Amygdala (tissue), 56 donors: Measurements from ENCODE around the gene SH3RF1.
"Not testable (repeated sequence)": the region's sequence is repeated elsewhere in the genome, so short reads cannot be mapped to it uniquely, and the experiment has no call there.

ENCODE experiments used
- DNase-seq, 56 donors: peaks; one replicate each; lab custom pipeline; 2025; lab: John Stamatoyannopoulos, UW

Gene SH3RF1

DNA sequence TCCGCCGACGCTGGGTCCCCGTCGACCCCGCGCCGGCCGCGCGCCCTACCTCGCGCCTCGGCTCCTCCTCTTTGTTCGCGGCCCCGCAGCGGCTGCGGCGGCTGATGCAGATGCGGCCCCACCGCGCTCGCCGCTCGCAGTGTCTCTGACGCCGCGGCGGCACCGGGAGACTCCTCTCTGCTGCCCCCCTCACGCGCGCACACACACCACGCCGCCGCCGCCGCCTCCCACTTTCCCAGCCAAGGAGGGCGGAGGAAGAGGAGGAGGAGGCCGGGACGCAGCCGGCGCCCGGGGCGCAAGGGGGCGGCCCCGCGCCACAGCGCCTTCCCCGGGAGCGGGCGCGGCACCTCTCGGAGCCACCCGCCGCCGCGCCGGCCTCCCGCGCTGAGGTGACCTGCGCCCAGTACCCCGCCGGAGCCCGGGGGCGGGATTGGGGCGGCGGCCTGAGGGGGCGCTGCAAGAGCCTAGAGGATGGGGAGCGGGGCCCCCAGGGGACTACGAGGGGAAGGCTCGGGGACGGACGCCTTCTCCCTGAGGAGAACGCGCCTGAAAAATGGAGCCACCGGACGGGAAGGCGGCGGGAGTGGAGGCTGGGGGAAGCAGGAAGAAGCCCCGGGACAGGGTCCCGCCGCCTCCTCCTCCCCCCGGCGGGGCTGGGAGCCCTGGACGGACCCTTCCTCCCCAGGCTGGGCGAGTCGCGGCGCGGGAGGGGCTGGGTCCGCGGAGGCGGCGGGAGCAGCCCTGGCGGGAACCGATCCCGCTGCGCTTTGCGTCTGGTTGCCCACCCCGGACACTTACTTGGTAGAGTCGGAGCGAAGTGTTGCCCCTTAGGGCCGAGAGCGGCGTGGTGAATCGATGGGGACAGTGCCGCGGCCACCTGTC is at the start of gene SH3RF1:
SH3RF1 (minus strand) TSS at position 147 of the 882 bp plus-strand sequence. CDS start 1,744 bp downstream, outside the sequence.
- DNase-seq, result peak in 54 of 56 donors; percentile 23 to 87 (median 72)

DNA sequence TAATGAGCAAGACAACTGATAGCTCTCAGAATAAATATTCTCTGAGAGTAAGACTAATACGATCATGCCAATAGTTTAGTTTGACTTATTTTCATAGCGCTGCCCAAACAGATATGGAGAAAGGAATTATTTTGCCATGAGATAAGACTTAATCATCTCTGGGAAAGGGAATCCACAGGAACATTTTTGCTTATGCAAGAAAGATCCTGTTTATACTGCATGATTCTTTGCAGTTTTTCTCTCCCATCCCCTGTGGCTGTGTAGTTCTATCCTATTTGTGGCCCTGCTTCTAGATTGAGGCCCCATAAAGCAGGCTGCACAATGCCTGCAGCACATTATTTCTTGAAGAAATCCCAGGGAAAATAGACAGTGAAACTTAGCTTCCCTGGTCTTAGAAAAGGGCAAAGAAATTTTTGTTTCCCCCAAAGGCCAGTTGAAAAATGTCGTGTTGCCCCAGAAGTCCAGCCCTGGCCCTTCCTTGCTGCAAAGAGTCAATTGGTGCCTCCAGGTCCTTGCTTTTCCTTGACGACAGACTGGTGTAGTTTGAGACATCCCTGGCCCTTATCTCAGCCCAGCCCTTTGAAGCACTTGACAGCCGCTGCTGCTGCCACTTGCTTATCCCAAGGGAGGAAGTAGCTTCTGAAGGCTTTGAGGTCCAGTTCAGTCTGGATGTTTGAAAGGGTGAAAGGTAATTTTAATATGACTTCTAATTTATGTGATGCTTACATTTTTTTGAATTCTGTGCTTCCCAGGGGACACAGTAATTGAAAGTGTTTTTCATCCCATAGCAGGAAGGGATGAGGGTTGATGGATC is 45.0 kb upstream of the SH3RF1 start:
- no peak for DNase-seq

DNA sequence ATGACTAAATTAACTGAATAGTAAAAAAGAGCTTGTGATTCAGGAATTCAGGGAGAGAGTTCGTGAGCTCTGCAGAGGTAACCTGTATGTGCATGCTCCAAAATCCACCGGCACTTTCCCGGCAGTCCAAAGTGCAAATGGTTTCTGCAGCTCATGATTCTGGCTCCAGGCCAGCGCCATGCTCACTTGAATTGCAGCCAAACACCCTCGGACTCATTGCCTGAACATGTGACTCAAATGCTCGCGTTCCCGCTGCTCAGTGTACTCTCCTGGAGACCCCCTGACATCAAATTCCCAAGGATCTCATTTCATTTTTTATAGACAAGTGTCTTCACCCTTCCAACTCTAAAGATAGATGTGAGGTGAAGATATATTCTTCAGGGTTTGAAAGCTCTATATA is 44.1 kb upstream of the SH3RF1 start:
- DNase-seq, result peak in 35 of 56 donors; percentile 4 to 82 (median 27)

DNA sequence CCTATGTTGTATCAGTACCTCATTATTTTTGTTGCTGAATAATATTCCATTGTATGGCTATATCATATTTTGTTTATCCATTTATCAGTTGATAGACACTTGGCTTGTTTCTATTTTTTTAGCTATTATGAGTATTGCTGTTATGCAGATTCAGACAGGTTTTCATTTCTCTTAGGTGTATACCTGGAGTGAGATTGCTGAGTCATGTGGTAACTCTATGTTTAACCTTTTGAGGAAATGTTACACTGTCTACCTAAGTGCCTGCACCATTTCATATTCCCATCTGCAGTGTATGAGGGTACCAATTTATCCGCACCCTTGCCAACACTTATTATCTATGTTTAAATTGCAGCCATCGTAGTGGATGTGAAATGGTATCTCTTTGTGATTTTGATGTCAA is 43.0 kb upstream of the SH3RF1 start:
- DNase-seq, result no peak

DNA sequence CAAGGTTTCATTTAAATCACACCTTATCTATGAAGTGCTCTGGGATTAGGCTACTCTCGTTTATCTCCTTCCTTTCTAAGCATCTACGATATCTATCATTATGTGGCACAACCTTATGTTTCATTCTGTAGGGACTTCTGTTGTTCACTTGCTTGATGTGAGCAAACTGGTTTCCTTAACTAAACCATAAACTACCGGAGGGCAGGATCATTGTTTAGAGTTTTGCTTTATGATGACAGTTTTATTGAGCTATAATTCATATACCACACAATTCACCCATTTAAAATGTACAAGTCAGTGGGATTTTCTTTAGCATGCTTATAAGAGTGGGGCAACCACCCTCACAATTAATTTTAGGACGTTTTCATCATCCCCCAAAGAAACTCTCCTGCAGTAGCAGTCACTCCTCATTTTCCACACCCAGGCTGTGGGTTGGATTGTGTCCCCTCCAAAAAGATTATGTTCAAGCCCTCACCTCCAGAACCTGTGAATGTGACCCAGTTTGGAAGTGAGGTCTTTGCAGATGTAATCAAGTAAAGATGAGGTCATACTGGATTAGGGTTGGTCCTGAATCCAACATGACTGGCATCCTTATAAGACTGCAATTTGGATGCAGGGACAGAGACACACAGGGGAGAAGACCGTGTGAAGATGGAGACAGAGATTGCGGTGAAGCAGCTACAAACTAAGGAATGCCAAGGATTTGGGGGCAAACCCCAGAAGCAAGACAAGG is 42.1 kb upstream of the SH3RF1 start:
- no peak for DNase-seq

DNA sequence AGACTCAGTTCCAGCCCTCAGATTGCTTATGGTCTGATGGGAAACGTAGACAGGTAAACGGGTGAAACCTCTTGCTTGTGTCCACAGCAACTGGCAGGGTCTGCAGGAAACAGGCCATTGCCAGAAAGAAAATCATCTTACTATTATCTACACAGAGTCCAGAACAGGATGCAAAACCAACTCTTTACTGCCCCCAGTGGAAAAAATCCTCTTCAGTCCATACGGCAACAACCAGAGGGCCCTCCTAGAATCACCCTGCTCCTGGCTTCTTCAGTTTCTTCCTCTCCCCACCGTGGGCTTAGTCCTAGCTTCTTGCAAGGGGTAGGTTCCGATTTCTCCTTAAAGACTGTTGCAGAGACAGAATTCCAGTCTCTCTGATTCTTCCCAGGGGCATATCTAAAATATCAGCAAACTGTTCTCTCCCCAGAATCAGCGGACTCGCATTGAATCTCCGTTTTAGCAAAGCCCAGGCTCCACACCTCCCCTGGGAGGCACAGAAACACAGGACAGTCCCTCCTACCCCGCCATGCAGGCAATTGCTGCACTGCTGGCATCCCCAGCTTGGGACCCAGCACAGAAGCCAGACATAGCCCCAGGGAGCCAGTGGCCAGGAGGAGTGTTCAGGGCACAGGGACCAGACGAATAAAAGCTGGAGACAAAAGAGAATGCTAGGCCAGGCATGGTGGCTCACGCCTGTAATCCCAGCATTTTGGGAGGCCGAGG is 41.0 kb upstream of the SH3RF1 start:
- DNase-seq, result peak in 1 of 56 donors; percentile 37

DNA sequence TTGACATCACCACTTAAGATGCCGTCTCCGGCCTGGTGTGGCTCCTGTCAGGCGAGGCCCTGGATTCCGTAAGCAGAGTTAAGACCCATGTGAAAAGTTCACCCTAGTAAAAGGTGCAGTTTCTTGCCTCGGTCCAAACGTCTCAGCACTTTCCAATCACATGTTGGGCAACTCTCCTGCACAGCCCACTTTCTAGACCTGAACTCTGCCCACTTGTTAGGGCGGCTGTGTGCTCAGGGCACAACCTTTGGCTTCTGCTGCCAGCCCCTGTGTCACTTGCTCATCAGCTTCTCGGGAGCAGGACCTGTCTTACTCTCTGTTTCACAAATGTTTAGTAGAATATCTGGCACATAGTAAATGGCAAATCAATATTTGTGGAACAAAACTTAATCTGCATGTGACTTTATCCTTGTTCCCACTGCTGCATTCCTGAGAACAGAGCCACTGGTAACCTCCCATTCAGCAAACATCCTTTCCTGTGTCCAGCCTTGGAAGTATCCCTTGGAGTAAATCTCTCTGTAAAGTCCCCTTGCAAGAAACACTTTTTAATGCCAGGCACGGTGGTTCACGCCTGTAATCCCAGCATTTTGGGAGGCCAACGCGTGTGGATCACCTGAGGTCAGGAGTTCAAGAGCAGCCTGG is 38.7 kb upstream of the SH3RF1 start:
- no peak for DNase-seq

DNA sequence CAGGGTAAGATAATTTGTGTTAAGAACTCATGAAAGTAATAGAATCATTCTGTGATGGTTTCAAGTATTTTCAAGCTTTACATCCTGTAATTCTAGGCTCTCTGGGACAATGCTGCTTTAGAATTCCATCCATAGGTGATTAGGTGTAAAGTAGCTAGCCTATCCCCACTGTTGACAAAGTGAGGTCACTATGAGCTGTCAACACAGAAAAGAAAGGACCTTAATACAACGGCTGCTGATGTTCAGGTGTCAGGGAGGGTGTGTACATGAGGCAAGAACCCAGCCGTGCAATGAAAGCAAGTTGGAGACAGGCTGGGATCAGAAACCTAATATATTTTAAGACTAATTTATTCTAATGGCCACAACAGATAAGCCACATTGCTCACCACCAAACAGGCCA is 36.8 kb upstream of the SH3RF1 start:
- no peak for DNase-seq

DNA sequence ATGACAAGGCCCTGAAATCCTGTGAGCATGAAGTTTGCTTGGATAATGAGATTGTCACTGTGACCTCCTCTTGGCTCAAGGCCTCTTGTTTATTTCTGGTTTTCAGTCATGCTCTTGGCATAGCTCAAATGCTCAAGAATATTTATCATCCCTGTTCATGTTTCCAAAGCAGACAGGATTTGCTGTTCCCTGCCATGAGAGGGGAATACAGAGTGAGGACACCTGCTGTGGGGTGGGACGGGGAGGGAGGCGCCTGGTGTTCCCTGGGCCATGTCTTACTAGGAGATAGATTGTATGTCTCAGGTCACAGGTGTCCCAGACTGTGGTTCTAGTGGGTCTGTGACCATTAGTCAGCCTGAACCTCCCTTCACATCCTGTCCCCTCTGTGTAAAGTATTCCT is 34.9 kb upstream of the SH3RF1 start:
- DNase-seq, result no peak

DNA sequence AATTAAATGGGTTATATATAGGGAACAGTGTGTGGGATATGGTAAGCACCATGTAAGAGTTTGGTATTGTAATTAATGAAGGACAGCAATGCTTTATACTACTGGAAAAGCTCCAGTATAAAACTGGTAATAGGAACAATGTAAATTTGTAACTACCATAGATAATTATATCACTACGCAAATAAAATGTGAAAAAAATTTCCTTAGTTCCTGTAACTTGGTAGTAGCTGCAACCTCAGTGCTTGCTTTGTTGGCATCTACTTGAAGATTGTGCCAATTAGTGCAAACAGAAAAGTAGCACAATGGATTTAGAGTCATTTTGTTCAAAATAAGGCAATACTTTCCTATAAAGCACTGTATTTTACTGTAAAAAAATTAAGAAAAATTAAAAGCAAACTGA is 34.4 kb upstream of the SH3RF1 start:
- no peak for DNase-seq

DNA sequence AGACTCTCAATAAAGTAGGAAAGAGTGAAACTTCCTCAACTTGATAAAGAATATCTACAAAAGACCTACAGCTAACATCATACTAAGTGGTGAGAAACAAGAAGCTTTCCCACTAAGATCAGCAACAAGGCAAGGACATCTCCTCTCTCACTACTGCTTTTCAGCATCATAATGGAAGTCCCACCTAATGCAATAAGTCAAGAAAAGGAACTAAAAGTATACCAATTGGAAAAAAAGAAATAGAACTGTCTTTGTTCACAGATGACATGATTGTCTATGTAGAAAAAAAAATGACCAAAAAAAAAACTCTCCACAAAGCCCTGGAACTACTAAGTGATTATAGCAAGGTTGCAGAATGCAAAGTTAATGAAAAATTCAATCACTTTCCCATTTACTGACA is 25.1 kb upstream of the SH3RF1 start:
- no peak for DNase-seq

DNA sequence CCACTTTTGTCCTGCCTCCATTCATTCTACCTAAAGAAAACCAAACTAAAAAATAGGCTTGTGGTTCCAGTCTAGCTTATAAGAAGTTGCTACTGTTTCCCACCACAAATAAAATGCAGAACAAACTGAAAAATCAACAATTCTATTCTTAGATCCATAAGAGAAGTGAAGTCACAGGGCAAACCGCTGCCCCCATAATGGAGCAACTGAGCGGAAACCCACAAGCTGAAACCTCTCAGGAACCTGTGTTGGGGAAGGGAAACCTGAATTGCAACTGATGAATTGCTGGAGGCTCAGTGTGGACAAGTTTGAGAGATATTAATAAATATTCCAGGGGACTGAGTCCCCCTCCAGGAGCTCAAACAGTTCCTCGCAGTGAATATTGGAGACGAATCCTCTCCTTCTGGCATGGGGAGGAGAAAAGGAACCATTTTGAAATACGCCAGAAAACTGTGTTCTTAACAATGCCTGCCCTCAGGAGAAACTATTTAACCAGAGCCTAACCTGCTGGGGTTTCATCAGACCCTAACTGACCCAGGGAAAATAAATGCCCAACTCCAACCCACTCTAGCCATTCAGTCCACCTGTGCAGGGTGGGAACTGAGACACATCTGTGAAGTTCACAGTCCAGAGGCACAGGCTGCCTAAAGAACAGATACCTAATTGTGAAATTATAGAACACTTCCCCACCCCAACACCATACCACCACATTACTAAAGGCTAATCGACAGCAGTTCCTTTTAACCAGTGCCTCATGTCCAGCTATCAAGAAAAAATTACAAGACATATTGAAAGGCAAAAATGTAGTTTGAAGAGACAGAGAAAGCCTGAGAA is 22.8 kb upstream of the SH3RF1 start:
- DNase-seq, result peak in 1 of 56 donors; percentile 41

DNA sequence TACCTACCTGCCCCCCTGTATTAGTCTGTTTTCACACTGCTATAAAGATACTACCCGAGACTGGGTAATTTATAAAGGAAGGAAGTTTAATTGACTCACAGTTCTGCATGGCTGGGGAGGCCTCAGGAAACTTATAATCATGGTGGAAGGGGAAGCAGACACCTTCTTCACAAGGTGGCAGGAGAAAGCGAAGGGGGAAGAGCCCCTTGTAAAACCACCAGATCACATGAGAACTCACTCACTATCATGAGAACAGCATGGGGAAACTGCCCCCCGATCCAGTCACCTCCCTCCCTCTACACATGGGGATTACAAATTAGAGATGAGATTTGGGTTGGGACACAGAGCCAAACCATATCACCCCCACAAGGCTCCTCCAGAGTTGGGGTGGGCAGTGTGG is 17.2 kb upstream of the SH3RF1 start:
- not testable (repeated sequence) for DNase-seq

DNA sequence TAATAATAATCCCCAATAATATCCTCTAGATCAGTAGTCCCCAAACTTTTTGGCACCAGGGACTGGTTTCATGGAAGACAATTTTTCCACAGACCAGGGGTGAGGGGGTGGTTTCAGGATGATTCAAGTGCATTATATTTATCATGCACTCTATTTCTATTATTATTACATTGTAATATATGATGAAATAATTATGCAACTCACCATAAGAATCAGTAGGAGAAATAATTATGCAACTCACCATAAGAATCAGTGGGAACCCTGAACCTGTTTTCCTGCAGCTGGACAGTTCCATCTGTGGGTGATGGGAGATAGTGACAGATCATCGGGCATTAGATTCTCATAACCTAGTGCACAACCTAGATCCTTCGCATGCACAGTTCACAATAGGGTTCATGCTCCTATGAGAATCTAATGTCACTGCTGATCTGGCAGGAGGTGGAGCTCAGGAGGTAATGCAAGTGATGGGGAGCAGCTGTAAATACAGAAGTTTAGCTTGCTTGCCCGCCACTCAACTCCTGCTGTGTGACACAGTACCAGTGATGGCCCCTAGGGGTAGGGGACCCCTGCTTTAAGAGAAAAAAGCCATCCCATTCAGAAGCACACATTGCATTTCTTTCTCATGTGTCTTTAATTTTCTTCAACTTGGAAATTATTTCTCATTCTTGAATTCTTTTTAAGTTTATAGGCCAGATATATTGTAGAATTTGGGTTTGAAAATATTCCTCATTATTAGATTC is 16.0 kb upstream of the SH3RF1 start:
- no peak for DNase-seq

DNA sequence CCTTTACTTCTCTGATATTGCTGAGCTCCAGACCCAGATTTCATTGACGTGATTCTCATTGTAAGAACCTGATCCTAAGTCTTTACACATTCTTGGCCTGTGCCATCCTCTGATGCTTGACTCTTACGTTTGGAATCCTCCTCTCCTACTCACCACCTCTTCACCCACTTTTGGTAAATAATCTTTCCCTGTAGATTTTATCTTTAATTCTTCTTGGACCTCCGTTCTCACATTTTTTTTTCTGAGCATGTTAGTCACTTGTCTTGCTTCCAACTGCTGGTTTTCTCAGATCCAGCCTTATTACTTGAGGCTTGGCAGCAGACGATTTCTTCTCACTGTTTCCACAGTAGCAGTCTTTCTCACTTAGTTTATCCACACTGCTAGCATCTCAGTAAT is 12.4 kb upstream of the SH3RF1 start:
- DNase-seq, result no peak

DNA sequence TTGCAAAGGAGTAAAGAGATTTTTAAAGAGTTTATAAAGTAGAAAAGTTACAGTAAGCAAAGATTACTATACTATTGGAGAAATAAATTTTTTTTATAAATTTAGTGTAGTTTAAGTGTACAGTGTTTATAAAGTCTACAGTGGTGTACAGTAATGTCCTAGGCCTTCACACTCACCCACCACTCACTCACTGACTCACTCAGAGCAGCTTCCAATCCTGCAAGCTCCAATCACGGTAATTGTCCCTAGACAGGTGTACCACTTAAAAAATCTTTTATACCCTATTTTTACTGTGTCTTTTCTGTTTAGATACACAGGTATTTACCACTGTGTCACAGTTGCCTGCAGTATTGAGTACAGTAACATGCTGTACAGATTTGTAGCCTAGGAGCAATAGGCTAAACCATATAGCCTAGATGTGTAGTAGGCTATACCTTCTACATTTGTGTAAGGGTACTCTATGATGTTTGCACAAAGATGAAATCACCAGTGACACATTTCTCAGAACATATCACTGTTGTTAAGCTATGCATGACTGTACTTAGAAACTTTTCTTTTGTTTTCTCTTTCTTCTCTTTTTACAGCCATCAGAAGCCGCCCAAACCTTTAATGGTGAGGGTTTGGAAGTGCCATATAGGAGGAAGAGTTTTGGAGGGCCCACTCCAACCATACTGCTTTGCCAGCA is 11.8 kb upstream of the SH3RF1 start:
- no peak for DNase-seq

DNA sequence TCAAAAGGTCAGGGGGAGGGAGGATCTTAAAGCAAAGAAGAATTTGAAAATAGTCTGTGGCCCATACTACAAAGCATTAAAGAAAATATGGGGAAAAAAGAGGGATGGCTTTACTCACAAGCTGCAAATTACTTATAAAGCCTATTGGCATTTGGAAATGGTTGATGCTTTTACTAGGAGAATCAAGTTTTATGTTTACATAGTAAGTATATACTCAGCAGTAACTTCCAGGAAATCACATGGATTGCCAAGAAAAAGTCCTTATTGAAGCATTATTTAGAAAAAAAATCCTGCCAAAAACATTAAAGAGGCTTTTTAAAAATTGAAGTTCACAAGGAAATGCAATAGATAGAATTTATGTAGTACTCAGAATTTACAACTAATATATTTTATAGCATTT is 8.4 kb upstream of the SH3RF1 start:
- no peak for DNase-seq

DNA sequence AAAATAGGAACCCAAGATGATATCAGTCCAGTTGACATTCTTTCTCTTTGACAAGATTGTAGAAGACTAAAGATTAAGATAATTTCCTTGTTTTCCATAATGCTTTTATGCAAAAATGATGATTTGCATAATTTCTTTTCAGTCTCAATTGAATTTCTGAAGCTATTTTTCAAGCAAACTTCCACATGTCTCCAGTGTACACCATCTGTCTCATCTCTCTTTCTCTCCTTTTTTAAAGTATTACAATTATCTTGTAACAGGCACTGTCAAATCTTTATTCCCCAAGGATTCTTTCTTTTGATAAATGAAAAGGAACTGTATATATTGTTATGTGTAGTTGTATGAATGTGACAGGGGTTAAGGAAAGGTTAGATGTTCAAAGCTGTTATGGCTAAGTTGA is 7.9 kb upstream of the SH3RF1 start:
- DNase-seq, result no peak
